ENCODE data around the gene E4F1.
"Not testable (repeated sequence)": the region's sequence is repeated elsewhere in the genome, so short reads cannot be mapped to it uniquely, and the experiment has no call there.

E4F1 gene

GRCh38 chr16:2233872-2234812, 10.8 kb downstream of the E4F1 start:
- no peak for FAIRE-seq
- no peak for TF ChIP-seq POLR2A (IDR thresholded peaks at IDR 0.05; ENCODE audit: low read depth, low read length)
- TF ChIP-seq TAF1 (IDR thresholded peaks at IDR 0.05; ENCODE audit: borderline replicate concordance, low read depth, low read length) = no peak
- TF ChIP-seq POLR2AphosphoS5 (IDR thresholded peaks at IDR 0.05; ENCODE audit: low read depth, low read length) = peak; percentile 25; the same call in 1 of the 2 replicates

GRCh38 chr16:2234813-2235170, 11.4 kb downstream of the E4F1 start:
- TF ChIP-seq POLR2A (IDR thresholded peaks at IDR 0.05; ENCODE audit: low read depth, low read length) = no peak
- no peak for TF ChIP-seq TAF1 (IDR thresholded peaks at IDR 0.05; ENCODE audit: borderline replicate concordance, low read depth, low read length)
- TF ChIP-seq POLR2AphosphoS5 (IDR thresholded peaks at IDR 0.05; ENCODE audit: low read depth, low read length) = no peak
- DNase-seq (ENCODE audit: insufficient read length) (no peak), FAIRE-seq (no peak)

More at GRCh38 chr16:2233872-2234812, 10.8 kb downstream of the E4F1 start:
- no peak for DNase-seq (ENCODE audit: insufficient read length)

- TF ChIP-seq POLR2A (IDR thresholded peaks at IDR 0.05; ENCODE audit: low read depth, low read length) (no peak), TAF1 (IDR thresholded peaks at IDR 0.05; ENCODE audit: borderline replicate concordance, low read depth, low read length) (no peak), POLR2AphosphoS5 (IDR thresholded peaks at IDR 0.05; ENCODE audit: low read depth, low read length) (no peak)
- FAIRE-seq (no peak), DNase-seq (ENCODE audit: insufficient read length) (no peak)
Observed at GRCh38 chr16:2235234-2235651, 11.9 kb downstream of the E4F1 start.

GRCh38 chr16:2235695-2236336, 12.4 kb downstream of the E4F1 start:
- 0 out of 2 replicates have a peak, but pooled peaks have one; percentile 5 for TF ChIP-seq POLR2AphosphoS5 (IDR thresholded peaks at IDR 0.05; ENCODE audit: low read depth, low read length)
- TF ChIP-seq POLR2A (IDR thresholded peaks at IDR 0.05; ENCODE audit: low read depth, low read length) = no peak
- FAIRE-seq (no peak), DNase-seq (ENCODE audit: insufficient read length) (no peak)

- TF ChIP-seq TAF1 (IDR thresholded peaks at IDR 0.05; ENCODE audit: borderline replicate concordance, low read depth, low read length) = no peak
- no peak for TF ChIP-seq POLR2A (IDR thresholded peaks at IDR 0.05; ENCODE audit: low read depth, low read length)
- no peak for TF ChIP-seq POLR2AphosphoS5 (IDR thresholded peaks at IDR 0.05; ENCODE audit: low read depth, low read length)
- DNase-seq (ENCODE audit: insufficient read length) (no peak), FAIRE-seq (no peak)
Observed at GRCh38 chr16:2236337-2237101, 13.1 kb downstream of the E4F1 start, which contains the start of gene DNASE1L2. DNASE1L2 (plus strand) TSS chr16:2236444; CDS start chr16:2236817, 373 bp downstream.

GRCh38 chr16:2237102-2237482, 13.7 kb downstream of the E4F1 start:
- DNase-seq (ENCODE audit: insufficient read length) (peak; percentile 31), FAIRE-seq (no peak)
- TF ChIP-seq TAF1 (IDR thresholded peaks at IDR 0.05; ENCODE audit: borderline replicate concordance, low read depth, low read length) (no peak), POLR2A (IDR thresholded peaks at IDR 0.05; ENCODE audit: low read depth, low read length) (no peak), POLR2AphosphoS5 (IDR thresholded peaks at IDR 0.05; ENCODE audit: low read depth, low read length) (no peak)

GRCh38 chr16:2237493-2238149, 14.2 kb downstream of the E4F1 start:
- TF ChIP-seq POLR2AphosphoS5 (IDR thresholded peaks at IDR 0.05; ENCODE audit: low read depth, low read length) = no peak
- no peak for TF ChIP-seq POLR2A (IDR thresholded peaks at IDR 0.05; ENCODE audit: low read depth, low read length)
- no peak for TF ChIP-seq TAF1 (IDR thresholded peaks at IDR 0.05; ENCODE audit: borderline replicate concordance, low read depth, low read length)
- FAIRE-seq (no peak), DNase-seq (ENCODE audit: insufficient read length) (no peak)

- FAIRE-seq (no peak), DNase-seq (ENCODE audit: insufficient read length) (no peak)
- no peak; the same call in 1 of the 2 replicates for TF ChIP-seq POLR2A (IDR thresholded peaks at IDR 0.05; ENCODE audit: low read depth, low read length)
- no peak for TF ChIP-seq TAF1 (IDR thresholded peaks at IDR 0.05; ENCODE audit: borderline replicate concordance, low read depth, low read length)
- no peak for TF ChIP-seq POLR2AphosphoS5 (IDR thresholded peaks at IDR 0.05; ENCODE audit: low read depth, low read length)
Observed at GRCh38 chr16:2238150-2238837, 14.9 kb downstream of the E4F1 start.

GRCh38 chr16:2238838-2239675, 15.7 kb downstream of the E4F1 start:
- DNase-seq (ENCODE audit: insufficient read length) = no peak
- no peak for FAIRE-seq
- TF ChIP-seq POLR2AphosphoS5 (IDR thresholded peaks at IDR 0.05; ENCODE audit: low read depth, low read length) = no peak
- TF ChIP-seq TAF1 (IDR thresholded peaks at IDR 0.05; ENCODE audit: borderline replicate concordance, low read depth, low read length) = no peak
- no peak for TF ChIP-seq POLR2A (IDR thresholded peaks at IDR 0.05; ENCODE audit: low read depth, low read length)

GRCh38 chr16:2240331-2240730, 16.9 kb downstream of the E4F1 start:
- not testable (repeated sequence) for FAIRE-seq; DNase-seq (ENCODE audit: insufficient read length)

Measured in GM12892 (cell line).